Measurements from ENCODE around the gene GPR31.

GPR31 gene

GRCh38 chr6:167112421-167112820 is 45.4 kb downstream of the GPR31 start:
- H3K4me3 ChIP-seq (ENCODE audit: low read depth, low read length) = no peak overlapping the region
- in situ Hi-C loops (cut with HindIII; ENCODE audit: low sequenced_read_pairs) = no loop called here
- DNase-seq (ENCODE audit: low read depth, low spot score) = no peak
- TF ChIP-seq CTCF (IDR thresholded peaks at IDR 0.05; ENCODE audit: low read depth, low read length) = no peak

- no peak for TF ChIP-seq CTCF (IDR thresholded peaks at IDR 0.05; ENCODE audit: low read depth, low read length)
- H3K4me3 ChIP-seq (ENCODE audit: low read depth, low read length) = no peak overlapping the region
- in situ Hi-C loops (cut with HindIII; ENCODE audit: low sequenced_read_pairs) = no loop called here
- DNase-seq (ENCODE audit: low read depth, low spot score) = no peak
Observed at GRCh38 chr6:167111597-167111996, 46.2 kb downstream of the GPR31 start.

GRCh38 chr6:167109651-167110050 is 48.1 kb downstream of the GPR31 start:
- no peak for TF ChIP-seq CTCF (IDR thresholded peaks at IDR 0.05; ENCODE audit: low read depth, low read length)
- in situ Hi-C loops (cut with HindIII; ENCODE audit: low sequenced_read_pairs) = no loop called here
- DNase-seq (ENCODE audit: low read depth, low spot score) = no peak
- H3K4me3 ChIP-seq (ENCODE audit: low read depth, low read length) = no peak overlapping the region

- in situ Hi-C loops (cut with HindIII; ENCODE audit: low sequenced_read_pairs) = no loop called here
- no peak for DNase-seq (ENCODE audit: low read depth, low spot score)
- H3K4me3 ChIP-seq (ENCODE audit: low read depth, low read length) = no peak overlapping the region
- no peak for TF ChIP-seq CTCF (IDR thresholded peaks at IDR 0.05; ENCODE audit: low read depth, low read length)
Observed at GRCh38 chr6:167108278-167108677, 49.5 kb downstream of the GPR31 start.

GRCh38 chr6:167107787-167108186 is 50.0 kb downstream of the GPR31 start:
- no peak for TF ChIP-seq CTCF (IDR thresholded peaks at IDR 0.05; ENCODE audit: low read depth, low read length)
- in situ Hi-C loops (cut with HindIII; ENCODE audit: low sequenced_read_pairs) = no loop called here
- no peak for DNase-seq (ENCODE audit: low read depth, low spot score)
- H3K4me3 ChIP-seq (ENCODE audit: low read depth, low read length) = no peak overlapping the region

GRCh38 chr6:167106406-167106805 is 51.4 kb downstream of the GPR31 start:
- TF ChIP-seq CTCF (IDR thresholded peaks at IDR 0.05; ENCODE audit: low read depth, low read length) = no peak
- no peak overlapping the region for H3K4me3 ChIP-seq (ENCODE audit: low read depth, low read length)
- in situ Hi-C loops (cut with HindIII; ENCODE audit: low sequenced_read_pairs) = no loop called here
- DNase-seq (ENCODE audit: low read depth, low spot score) = no peak
